ENCODE data around the gene MYO1E.

The MYO1E gene

GRCh38 chr15:59258317-59258716 lies 114.4 kb downstream of the MYO1E start:
- FAIRE-seq: no peak

- no peak for FAIRE-seq
These were observed 115.5 kb downstream of the MYO1E start for GRCh38 chr15:59257140-59257539.

GRCh38 chr15:59256482-59256881 lies 116.2 kb downstream of the MYO1E start:
- FAIRE-seq: no peak

GRCh38 chr15:59255680-59256336 lies 116.9 kb downstream of the MYO1E start:
- peak; percentile 70 for FAIRE-seq

GRCh38 chr15:59252137-59252536 lies 120.5 kb downstream of the MYO1E start:
- no peak for FAIRE-seq

- no peak for FAIRE-seq
These were observed 121.4 kb downstream of the MYO1E start for GRCh38 chr15:59251001-59251845.

- no peak for FAIRE-seq
These were observed 122.4 kb downstream of the MYO1E start for GRCh38 chr15:59250249-59250648.

GRCh38 chr15:59249816-59250215 lies 122.9 kb downstream of the MYO1E start:
- no peak for FAIRE-seq

- FAIRE-seq: no peak
These were observed 125.3 kb downstream of the MYO1E start for GRCh38 chr15:59247364-59247763.

- FAIRE-seq: no peak
These were observed 127.1 kb downstream of the MYO1E start for GRCh38 chr15:59245559-59245958.

GRCh38 chr15:59244337-59244736 lies 128.3 kb downstream of the MYO1E start:
- no peak for FAIRE-seq

- no peak for FAIRE-seq
These were observed 129.0 kb downstream of the MYO1E start for GRCh38 chr15:59243622-59244021.

GRCh38 chr15:59242649-59243048 lies 130.0 kb downstream of the MYO1E start:
- FAIRE-seq: no peak

GRCh38 chr15:59240036-59240435 lies 132.6 kb downstream of the MYO1E start:
- no peak for FAIRE-seq

- no peak for FAIRE-seq
These were observed 134.7 kb downstream of the MYO1E start for GRCh38 chr15:59237924-59238331.

- no peak for FAIRE-seq
These were observed 135.4 kb downstream of the MYO1E start for GRCh38 chr15:59237119-59237855.

GRCh38 chr15:59236394-59236793 lies 136.3 kb downstream of the MYO1E start:
- FAIRE-seq: no peak

GRCh38 chr15:59232476-59232875 lies 140.2 kb downstream of the MYO1E start:
- FAIRE-seq: no peak

- no peak for FAIRE-seq
These were observed 142.1 kb downstream of the MYO1E start for GRCh38 chr15:59230531-59231055.

GRCh38 chr15:59229453-59229852 lies 143.2 kb downstream of the MYO1E start:
- FAIRE-seq: peak; percentile 28

GRCh38 chr15:59229015-59229414 lies 143.7 kb downstream of the MYO1E start:
- no peak for FAIRE-seq

GRCh38 chr15:59227021-59227420 lies 145.7 kb downstream of the MYO1E start:
- no peak for FAIRE-seq

GRCh38 chr15:59224474-59224873 lies 148.2 kb downstream of the MYO1E start:
- FAIRE-seq: no peak

Measured in colon (tissue), 2 donors.